Omental fat pad (tissue), 4 donors: Measurements from ENCODE around the gene GALNT5. TPM values are rescaled to one million over a fixed set of nuclear protein-coding genes. Genes with fewer than 3 reads are reported as not detected.

ENCODE experiments used
- ATAC-seq: fragments of 150-250 bp; one replicate; pipeline ENCODE4 v1.9.1; 2016; ENCODE audit warnings: mild to moderate bottlenecking, moderate library complexity; ENCODE audit not compliant: low FRiP score
- DNase-seq: peaks from one replicate; pipeline ENCODE4 v3.0.0-alpha.2; 2019; ENCODE audit warnings: low spot score
- total RNA-seq, 4 donors: library from RNA; depleted of rRNA; stranded (reverse); fragments of >200 nt; gene quantifications; one replicate each; pipeline ENCODE4 v1.1.0, GENCODE V29; 2016
- TF ChIP-seq, protein P1 (sequence below), 3 donors: fragments of 450-650 bp; IDR thresholded peaks; one replicate each; pipeline ENCODE4 v1.5.1; 2016 to 2017; ENCODE audit warnings: antibody characterized with exemption in 3 of 3, mild to moderate bottlenecking in 3 of 3, moderate library complexity in 2 of 3

The GALNT5 gene
- total RNA-seq, 4 donors from 2014 or later: 0.06 to 0.16 (median 0.09) TPM; not detected in 1

GRCh38 chr2:157287160-157287559, 29.7 kb downstream of the GALNT5 start:
- ATAC-seq: no peak
- TF ChIP-seq, protein P1, sequence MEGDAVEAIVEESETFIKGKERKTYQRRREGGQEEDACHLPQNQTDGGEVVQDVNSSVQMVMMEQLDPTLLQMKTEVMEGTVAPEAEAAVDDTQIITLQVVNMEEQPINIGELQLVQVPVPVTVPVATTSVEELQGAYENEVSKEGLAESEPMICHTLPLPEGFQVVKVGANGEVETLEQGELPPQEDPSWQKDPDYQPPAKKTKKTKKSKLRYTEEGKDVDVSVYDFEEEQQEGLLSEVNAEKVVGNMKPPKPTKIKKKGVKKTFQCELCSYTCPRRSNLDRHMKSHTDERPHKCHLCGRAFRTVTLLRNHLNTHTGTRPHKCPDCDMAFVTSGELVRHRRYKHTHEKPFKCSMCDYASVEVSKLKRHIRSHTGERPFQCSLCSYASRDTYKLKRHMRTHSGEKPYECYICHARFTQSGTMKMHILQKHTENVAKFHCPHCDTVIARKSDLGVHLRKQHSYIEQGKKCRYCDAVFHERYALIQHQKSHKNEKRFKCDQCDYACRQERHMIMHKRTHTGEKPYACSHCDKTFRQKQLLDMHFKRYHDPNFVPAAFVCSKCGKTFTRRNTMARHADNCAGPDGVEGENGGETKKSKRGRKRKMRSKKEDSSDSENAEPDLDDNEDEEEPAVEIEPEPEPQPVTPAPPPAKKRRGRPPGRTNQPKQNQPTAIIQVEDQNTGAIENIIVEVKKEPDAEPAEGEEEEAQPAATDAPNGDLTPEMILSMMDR (IDR thresholded peaks at IDR 0.05): no peak
- DNase-seq: no peak

DNA sequence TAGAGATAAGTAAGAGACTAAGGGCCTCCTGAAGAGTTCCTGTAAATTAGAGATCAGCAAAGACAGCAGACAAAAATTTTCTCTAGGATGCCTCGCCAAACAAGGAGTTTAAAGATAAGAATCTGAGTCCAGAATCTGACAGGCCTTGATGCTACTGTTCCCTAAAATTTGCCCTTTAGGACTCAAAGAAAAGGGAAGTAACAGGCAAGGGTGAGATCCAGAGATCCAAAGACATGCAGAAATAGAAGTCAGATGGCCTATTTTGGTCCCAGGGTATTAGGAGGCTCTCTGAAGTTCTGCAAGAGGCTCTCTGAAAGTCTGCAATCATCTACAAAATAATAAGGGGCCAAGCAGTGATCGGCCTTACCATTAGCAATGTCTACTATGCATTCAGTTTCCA, 33.0 kb downstream of the GALNT5 start:
- no peak for DNase-seq
- no peak for ATAC-seq
- TF ChIP-seq, protein P1 (IDR thresholded peaks at IDR 0.05): no peak

DNA sequence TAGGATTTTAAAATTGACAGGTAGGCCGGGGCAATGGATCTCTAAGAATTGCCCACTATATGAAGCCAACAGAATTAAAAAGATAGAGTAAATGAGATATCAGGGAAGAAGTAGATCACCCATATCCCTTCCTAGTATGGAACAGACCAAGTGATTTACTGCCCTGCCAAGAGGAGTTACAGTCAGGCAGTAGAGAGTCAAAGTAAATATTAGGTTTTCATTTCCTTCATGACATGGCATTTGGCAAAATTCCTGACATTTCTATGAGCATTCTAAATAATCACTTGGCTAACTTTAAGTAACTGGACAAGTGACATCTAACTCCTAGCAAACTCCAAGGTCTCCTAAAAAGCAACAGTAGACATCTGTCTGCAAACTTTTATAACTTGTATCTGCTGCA, 33.5 kb downstream of the GALNT5 start:
- TF ChIP-seq, protein P1 (IDR thresholded peaks at IDR 0.05): no peak
- DNase-seq (no peak), ATAC-seq (no peak)

DNA sequence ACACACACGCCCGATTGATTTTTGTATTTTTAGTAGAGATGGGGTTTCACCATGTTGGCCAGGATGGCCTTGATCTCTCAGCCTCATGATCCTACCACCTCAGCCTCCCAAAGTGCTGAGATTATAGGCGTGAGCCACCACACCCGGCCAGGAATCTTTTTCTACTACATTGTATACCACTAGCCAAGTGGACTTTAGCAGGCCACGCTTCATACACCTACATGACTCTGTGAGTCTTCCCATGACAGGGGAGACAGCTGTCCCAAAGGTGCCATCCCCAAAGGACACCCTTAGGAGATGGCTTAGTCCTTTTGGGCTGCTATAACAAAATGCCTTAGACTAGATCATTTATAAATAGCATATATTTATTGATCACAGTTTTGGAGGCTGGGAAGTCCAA, 35.3 kb downstream of the GALNT5 start:
- TF ChIP-seq, protein P1 (IDR thresholded peaks at IDR 0.05): no peak
- ATAC-seq: no peak
- DNase-seq: no peak

GRCh38 chr2:157296490-157296889, 39.0 kb downstream of the GALNT5 start:
- TF ChIP-seq, protein P1 (IDR thresholded peaks at IDR 0.05): no peak

GRCh38 chr2:157296958-157297357, 39.5 kb downstream of the GALNT5 start:
- no peak for DNase-seq
- TF ChIP-seq, protein P1 (IDR thresholded peaks at IDR 0.05): no peak
- no peak for ATAC-seq

More at GRCh38 chr2:157296490-157296889, 39.0 kb downstream of the GALNT5 start:
- ATAC-seq: no peak
- no peak for DNase-seq

DNA sequence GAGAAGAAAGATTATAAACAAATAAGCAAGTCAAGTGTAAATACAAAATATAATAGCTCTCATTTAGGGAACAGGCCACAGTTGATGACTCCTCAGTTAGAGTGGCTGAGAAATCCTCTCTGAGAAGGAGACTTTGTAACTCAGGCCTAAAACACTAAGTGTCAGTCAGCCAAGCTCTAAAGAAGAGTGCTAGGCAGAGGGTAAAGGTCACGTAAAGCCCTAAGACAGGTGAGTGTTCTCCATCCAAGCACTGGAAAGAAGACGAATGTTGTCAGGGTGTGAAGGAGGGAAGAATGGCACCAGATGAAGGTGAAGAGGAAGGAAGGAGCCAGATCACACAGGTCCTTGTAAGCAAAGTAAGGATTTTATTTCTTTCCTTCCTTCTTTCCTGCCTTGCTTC, 43.8 kb downstream of the GALNT5 start:
- TF ChIP-seq, protein P1 (IDR thresholded peaks at IDR 0.05): no peak
- no peak for ATAC-seq
- no peak for DNase-seq
